HG03558 (cell line): ENCODE results near the gene SLC37A1.

ENCODE experiments used
- ATAC-seq: cut with Tn5 transposase; IDR thresholded peaks from one replicate; pipeline ENCODE4 v1.9.1; 2021; ENCODE audit warnings: moderate number of reproducible peaks; ENCODE audit not compliant: unreplicated experiment; ENCODE audit errors: extremely low read depth

Gene SLC37A1

DNA sequence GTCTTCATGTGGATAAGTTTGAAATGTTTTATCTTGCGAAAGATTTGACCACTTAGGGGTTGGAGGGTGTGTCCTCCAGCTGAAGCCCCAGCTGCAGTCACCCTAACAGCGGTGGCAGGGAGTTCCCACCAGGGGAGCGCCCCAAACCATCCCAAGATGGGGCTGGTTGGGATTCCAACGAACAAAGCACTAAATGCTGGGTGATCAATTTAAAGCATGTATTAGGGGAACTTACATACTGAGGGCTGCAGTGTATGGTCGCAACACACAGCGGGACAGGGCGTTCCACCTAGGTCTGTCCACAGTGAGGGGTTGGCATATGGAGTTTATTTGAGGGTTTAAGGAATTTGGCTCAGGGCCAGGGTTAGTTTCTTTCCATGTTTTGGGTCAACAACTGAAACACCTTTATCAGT is 26.3 kb downstream of the SLC37A1 start:
- no peak for ATAC-seq

GRCh38 chr21:42540396-42540795 is 26.7 kb downstream of the SLC37A1 start:
- ATAC-seq: no peak

- ATAC-seq: no peak
Measured at GRCh38 chr21:42541174-42541573, 27.5 kb downstream of the SLC37A1 start.

DNA sequence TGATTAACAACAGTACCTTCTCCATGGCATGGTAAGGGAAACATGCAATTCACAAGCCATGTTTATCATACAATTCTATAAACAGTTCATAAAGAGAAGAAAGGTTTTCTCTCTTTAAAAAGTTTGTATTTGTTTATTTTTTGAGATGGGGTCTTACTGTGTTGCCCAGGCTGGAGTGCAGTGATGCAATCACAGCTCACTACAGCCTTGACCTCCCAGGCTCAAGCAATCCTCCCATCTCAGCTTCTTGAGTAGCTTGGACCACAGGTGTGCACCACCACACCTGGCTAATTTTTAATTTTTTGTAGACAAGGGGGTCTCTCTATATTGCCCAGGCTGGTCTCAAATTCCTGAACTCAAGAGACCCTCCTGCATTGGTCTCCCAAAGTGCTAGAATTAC is 28.0 kb downstream of the SLC37A1 start:
- ATAC-seq: no peak

DNA sequence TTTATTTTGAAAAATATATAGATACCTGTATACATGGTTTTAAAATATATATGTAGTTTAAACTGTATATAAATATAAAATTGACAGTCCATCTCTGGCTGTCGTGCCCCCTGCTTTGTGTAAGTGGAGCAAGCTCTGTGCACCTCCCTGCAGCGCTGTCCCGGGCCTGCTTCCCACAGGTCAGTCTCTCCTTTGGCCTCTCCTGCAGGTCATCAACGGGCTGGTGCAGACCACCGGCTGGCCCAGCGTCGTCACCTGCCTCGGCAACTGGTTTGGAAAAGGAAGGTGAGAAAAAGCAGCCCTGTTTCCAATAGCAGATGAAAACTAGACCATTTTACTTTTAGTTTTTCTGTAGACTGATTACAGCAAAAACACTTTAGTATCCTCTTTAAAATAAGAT is 28.5 kb downstream of the SLC37A1 start:
- ATAC-seq: no peak

- ATAC-seq: no peak
Measured at GRCh38 chr21:42542596-42542995, 28.9 kb downstream of the SLC37A1 start.

- ATAC-seq: no peak
Measured at GRCh38 chr21:42543106-42543847, 29.6 kb downstream of the SLC37A1 start.

GRCh38 chr21:42544544-42544943 is 30.9 kb downstream of the SLC37A1 start:
- ATAC-seq: no peak

DNA sequence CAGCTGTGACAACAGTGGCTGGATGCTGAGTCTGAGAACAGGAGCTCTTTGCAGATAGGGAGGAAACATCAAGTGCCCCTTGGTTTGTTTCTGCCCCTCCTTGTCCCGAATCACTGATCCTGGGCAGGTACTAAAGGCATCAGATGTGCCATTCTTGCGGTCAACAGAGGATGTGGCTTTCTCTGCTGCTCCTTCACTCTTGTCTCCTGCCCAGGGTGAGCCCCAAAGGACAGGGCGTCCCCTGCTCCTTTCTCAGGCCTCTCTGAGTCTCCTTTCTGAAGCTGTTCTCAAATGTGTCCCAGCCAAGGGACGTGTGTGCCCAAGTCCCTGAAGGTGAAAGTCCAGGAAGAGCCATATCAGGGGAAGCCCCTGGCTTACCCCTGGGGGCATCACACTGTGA is 31.7 kb downstream of the SLC37A1 start:
- ATAC-seq: no peak

DNA sequence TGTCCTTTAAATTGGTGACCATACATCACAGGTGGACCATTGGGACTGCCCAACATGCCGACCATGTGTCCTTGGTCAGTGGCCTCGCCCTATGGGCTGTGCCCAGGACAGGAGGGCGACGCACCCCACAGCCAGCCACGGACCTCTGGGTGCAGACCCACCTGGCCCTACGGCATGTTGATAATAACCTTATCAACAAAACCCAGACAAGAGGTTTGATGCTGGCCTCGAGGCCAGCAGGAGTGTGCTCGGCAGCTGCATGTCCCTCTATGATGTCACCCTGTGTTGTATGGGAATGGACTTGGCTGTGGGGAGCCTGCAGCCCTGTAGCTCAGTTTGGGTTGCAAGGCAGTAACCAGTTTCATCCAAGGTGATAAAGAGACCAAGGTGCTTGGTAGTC is 32.1 kb downstream of the SLC37A1 start:
- ATAC-seq: no peak

- ATAC-seq: no peak
Measured at GRCh38 chr21:42546433-42546832, 32.8 kb downstream of the SLC37A1 start.

DNA sequence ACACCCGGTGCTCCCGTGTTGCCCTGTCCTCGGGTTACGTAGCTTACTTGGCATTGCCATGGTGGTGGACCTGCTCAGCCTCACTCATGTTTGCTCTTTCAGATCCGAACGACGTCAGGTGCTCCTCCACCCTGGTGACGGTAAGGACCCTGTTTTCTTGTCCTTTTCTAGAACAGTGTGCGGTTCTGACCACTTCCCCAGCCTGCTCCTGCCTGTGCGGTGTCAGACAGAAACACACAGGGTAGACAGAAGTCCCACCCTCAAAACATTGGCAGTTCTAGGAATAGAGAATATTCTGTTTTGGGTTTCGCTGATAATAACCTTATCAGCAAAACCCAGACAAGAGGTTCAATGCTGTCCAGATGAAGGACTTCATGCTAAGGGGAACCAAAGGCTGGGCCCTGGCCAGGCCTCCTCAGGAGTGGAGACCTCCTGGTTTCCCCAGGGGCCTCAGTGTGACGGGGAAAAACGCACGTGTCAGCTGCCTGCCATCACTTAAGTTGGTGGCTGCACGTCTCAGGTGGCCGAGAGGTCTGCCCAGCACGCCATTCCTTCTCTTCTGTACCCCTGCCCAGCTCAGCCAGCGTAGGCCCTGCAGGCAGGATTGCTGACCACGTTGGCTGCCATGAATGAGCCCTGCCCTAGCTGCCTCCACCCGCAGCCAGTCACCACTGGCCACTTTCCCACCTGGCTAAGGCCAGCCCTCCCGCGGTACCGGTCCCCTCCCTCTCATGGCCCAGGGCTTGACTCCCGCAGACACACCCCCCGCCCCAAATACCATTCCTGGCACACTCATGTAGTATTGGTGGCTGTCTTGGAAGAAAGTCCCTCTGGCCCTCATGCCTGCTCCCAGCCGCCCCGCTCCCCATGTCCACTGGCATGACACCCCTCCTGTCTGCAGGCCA is 33.6 kb downstream of the SLC37A1 start:
- ATAC-seq: no peak

- ATAC-seq: no peak
Measured at GRCh38 chr21:42547906-42548365, 34.3 kb downstream of the SLC37A1 start.

GRCh38 chr21:42548687-42549406 is 35.2 kb downstream of the SLC37A1 start:
- no peak for ATAC-seq

GRCh38 chr21:42550817-42551216 is 37.2 kb downstream of the SLC37A1 start:
- no peak for ATAC-seq

GRCh38 chr21:42552407-42553336 is 39.0 kb downstream of the SLC37A1 start:
- no peak for ATAC-seq

DNA sequence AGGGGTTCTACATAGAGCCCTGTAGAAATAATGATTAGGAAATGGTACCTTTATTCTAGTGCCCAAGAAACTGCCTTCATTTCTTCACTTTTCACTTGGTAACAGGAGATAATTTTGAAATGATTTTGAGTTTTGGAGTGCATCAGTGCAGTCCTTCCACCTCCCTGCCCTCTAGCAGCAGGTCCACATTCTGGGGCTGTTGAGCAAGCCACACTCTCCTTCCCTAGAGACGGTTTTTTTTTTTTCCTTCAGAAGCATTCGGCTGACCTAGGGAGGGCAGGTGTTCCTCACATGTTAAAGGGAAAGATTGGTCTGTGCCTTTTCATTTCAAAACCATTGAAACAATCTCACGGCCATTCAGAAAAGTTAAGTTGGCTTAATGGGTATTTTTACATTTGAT is 39.8 kb downstream of the SLC37A1 start:
- ATAC-seq: no peak

- ATAC-seq: no peak
Measured at GRCh38 chr21:42554251-42554961, 40.8 kb downstream of the SLC37A1 start.
